Natural killer cell (primary cell): Measurements from ENCODE around the gene SAFB. TPM values are rescaled to one million over a fixed set of nuclear protein-coding genes. Genes with fewer than 3 reads are reported as not detected.

ENCODE experiments used
- ATAC-seq, 3 donors: fragments of 150-1000 bp in 2 of 3; fragments of 200-7000 bp in 1 of 3; cut with Tn5 transposase; 1 replicate in 1 of 3; 2 replicates in 2 of 3; pipeline ENCODE4 v1.10.0; 2021; ENCODE audit warnings: mild to moderate bottlenecking in 2 of 3, moderate library complexity in 2 of 3
- DNase-seq, 2 donors: peaks; one replicate each; pipeline versions ENCODE4 v3.0.0 to v3.0.0-alpha.2; 2013 to 2021; ENCODE audit warnings: mixed read lengths in 1 of 2
- H3K27ac ChIP-seq: one replicate; pipeline ENCODE4 v1.5.1; 2013; ENCODE audit warnings: mild to moderate bottlenecking, low read length
- H3K27me3 ChIP-seq: one replicate; pipeline ENCODE4 v1.6.1; 2013; ENCODE audit warnings: low read length; ENCODE audit not compliant: control insufficient read depth, insufficient read depth
- H3K36me3 ChIP-seq: one replicate; pipeline ENCODE4 v1.6.1; 2013; ENCODE audit warnings: low read length; ENCODE audit not compliant: control insufficient read depth, insufficient read depth
- H3K4me1 ChIP-seq: one replicate; pipeline ENCODE4 v1.6.1; 2013; ENCODE audit warnings: low read length; ENCODE audit not compliant: control insufficient read depth, insufficient read depth
- H3K4me3 ChIP-seq: one replicate; pipeline ENCODE4 v1.5.1; 2013; ENCODE audit warnings: low read length
- H3K9me3 ChIP-seq: one replicate; pipeline ENCODE4 v1.6.1; 2013; ENCODE audit warnings: low read length; ENCODE audit not compliant: control insufficient read depth, insufficient read depth
- H3K27ac Mint-ChIP-seq, 2 donors: one replicate each; pipeline ENCODE4 v1.8.0; 2022; ENCODE audit warnings: mild to moderate bottlenecking in 2 of 2, mixed read lengths in 2 of 2, moderate library complexity in 1 of 2
- H3K27me3 Mint-ChIP-seq, 2 donors: one replicate each; pipeline ENCODE4 v1.8.0; 2022; ENCODE audit warnings: low read depth in 2 of 2, mixed read lengths in 2 of 2
- H3K36me3 Mint-ChIP-seq: one replicate; pipeline ENCODE4 v1.8.0; 2022; ENCODE audit warnings: mixed read lengths
- H3K4me1 Mint-ChIP-seq, 2 donors: one replicate each; pipeline ENCODE4 v1.8.0; 2022; ENCODE audit warnings: mixed read lengths in 2 of 2
- H3K4me3 Mint-ChIP-seq: one replicate; pipeline ENCODE4 v1.8.0; 2022; ENCODE audit warnings: mild to moderate bottlenecking, moderate library complexity, mixed read lengths
- H3K9me3 Mint-ChIP-seq, 2 donors: one replicate each; pipeline ENCODE4 v1.8.0; 2022; ENCODE audit warnings: mixed read lengths in 2 of 2
- CTCF ChIP-seq: fragments of 200-600 bp; IDR thresholded peaks from one replicate; pipeline ENCODE4 v1.8.0; 2022; ENCODE audit warnings: antibody characterized with exemption
- WGBS: methylation state at CpG from one replicate; pipeline ENCODE4 v1.1.7; 2013; ENCODE audit warnings: missing lambda C conversion rate; ENCODE audit not compliant: insufficient coverage; 5-methylcytosine and 5-hydroxymethylcytosine counted together
- intact Hi-C: fragments of 100-400 bp; cut with micrococcal nuclease; formaldehyde crosslinking; loops from one replicate; pipeline ENCODE4 v1.14.2; 2022
- total RNA-seq, 4 donors: library from RNA; stranded (reverse); fragments of 120-200 nt in 1 of 4; gene quantifications; one replicate each; pipeline versions ENCODE4 v1.2.3 to v1.2.4, GENCODE V29; 2013 to 2022

SAFB gene
- total RNA-seq, 3 donors from 2014 or later (not counting 1 experiment from before 2014, with no cell fraction given) = 195 to 229 (median 207) TPM

- TF ChIP-seq CTCF = no peak
- H3K27me3 Mint-ChIP-seq = no peaks in the 10 kb centered on the region
- no peak overlapping the region for H3K27ac Mint-ChIP-seq
- Histone ChIP-seq H3K27ac (no peak overlapping the region), H3K36me3 (peaks cover 2% of the 10 kb centered on the region), H3K9me3 (no peaks in the 10 kb centered on the region), H3K27me3 (no peaks in the 10 kb centered on the region), H3K4me1 (peaks cover 17% of the 10 kb centered on the region), H3K4me3 (no peak overlapping the region)
- H3K9me3 Mint-ChIP-seq = peaks cover 0 to 4% of the 10 kb centered on the region in 2 donors
- 98% methylated on average over 21 of the region's 22 CpGs for WGBS
- ATAC-seq (no peak), DNase-seq (no peak)
- H3K36me3 Mint-ChIP-seq = no peaks in the 10 kb centered on the region
- peaks cover 15 to 37% of the 10 kb centered on the region in 2 donors for H3K4me1 Mint-ChIP-seq
- intact Hi-C loops = no loop called here
- no peak overlapping the region for H3K4me3 Mint-ChIP-seq
Observed at GRCh38 chr19:5678071-5678718, 55.3 kb downstream of the SAFB start.

- intact Hi-C loops = loop anchor here (1.0 to 2.0 kb wide), 4 partner anchors 11 to 111 kb away; partner anchors contain the start of genes CATSPERD, DUS3L, LONP1 and RPL36
- no peak for DNase-seq
- Mint-ChIP-seq H3K4me1 (peaks cover 15 to 37% of the 10 kb centered on the region in 2 donors), H3K9me3 (no peaks in the 10 kb centered on the region), H3K27ac (peak overlapping the region; percentile 99 to 100), H3K36me3 (no peaks in the 10 kb centered on the region), H3K4me3 (peak overlapping the region; percentile 98), H3K27me3 (no peaks in the 10 kb centered on the region)
- Histone ChIP-seq H3K9me3 (no peaks in the 10 kb centered on the region), H3K36me3 (peaks cover 2% of the 10 kb centered on the region), H3K27ac (peak overlapping the region; percentile 97), H3K4me3 (peak overlapping the region; percentile 95), H3K27me3 (no peaks in the 10 kb centered on the region), H3K4me1 (peaks cover 17% of the 10 kb centered on the region)
- no peak for ATAC-seq
- no peak for TF ChIP-seq CTCF
- WGBS = 38% methylated on average over 26 of the region's 26 CpGs
Observed at GRCh38 chr19:5679289-5680083, 56.6 kb downstream of the SAFB start.

GRCh38 chr19:5680084-5680436 is 57.2 kb downstream of the SAFB start:
- H3K9me3 Mint-ChIP-seq = no peaks in the 10 kb centered on the region
- ATAC-seq (no peak), DNase-seq (no peak)
- Histone ChIP-seq H3K4me1 (peaks cover 17% of the 10 kb centered on the region), H3K27me3 (no peaks in the 10 kb centered on the region), H3K36me3 (peaks cover 2% of the 10 kb centered on the region), H3K27ac (peak overlapping the region; percentile 97), H3K9me3 (no peaks in the 10 kb centered on the region), H3K4me3 (peak overlapping the region; percentile 95)
- WGBS = under 1% methylated on average over 23 of the region's 23 CpGs
- intact Hi-C loops = loop anchor here (1.0 to 2.0 kb wide), 4 partner anchors 10 to 111 kb away; partner anchors contain the start of genes CATSPERD, DUS3L, LONP1 and RPL36
- H3K4me1 Mint-ChIP-seq = peaks cover 15 to 37% of the 10 kb centered on the region in 2 donors
- H3K27me3 Mint-ChIP-seq = no peaks in the 10 kb centered on the region
- no peak for TF ChIP-seq CTCF
- H3K36me3 Mint-ChIP-seq = no peaks in the 10 kb centered on the region
- H3K4me3 Mint-ChIP-seq = peak overlapping the region; percentile 98
- H3K27ac Mint-ChIP-seq = peak overlapping the region; percentile 99 to 100
